Fibroblast of mammary gland (primary cell): ENCODE measurements around the gene CACNA1E.
A peak's percentile ranks its signal among the peaks of the same experiment; 100 is the strongest.

ENCODE experiments used
- DNase-seq: peaks from one replicate; pipeline ENCODE4 v3.0.0-alpha.2; 2010; ENCODE audit warnings: low read depth
- H3K4me3 ChIP-seq: 2 replicates; pipeline ENCODE4 v1.5.1; 2011; ENCODE audit warnings: low read depth, mild to moderate bottlenecking, low read length, moderate library complexity; ENCODE audit not compliant: control insufficient read depth
- CTCF ChIP-seq: conservative IDR thresholded peaks from 2 replicates; pipeline ENCODE4 v1.5.1; 2011; ENCODE audit warnings: low read depth, low read length, inconsistent platforms; ENCODE audit not compliant: control insufficient read depth, insufficient read depth

CACNA1E gene

GRCh38 chr1:181482001-181482430, 1.3 kb upstream of the CACNA1E start:
- TF ChIP-seq CTCF: no peak
- H3K4me3 ChIP-seq: no peak overlapping the region
- no peak for DNase-seq

- no peak overlapping the region for H3K4me3 ChIP-seq
- DNase-seq: peak; percentile 4
- no peak for TF ChIP-seq CTCF
Observed at GRCh38 chr1:181482521-181483284, 614 bp upstream of the CACNA1E start.

GRCh38 chr1:181484821-181485220, 1.5 kb downstream of the CACNA1E start:
- H3K4me3 ChIP-seq: no peak overlapping the region
- TF ChIP-seq CTCF: no peak
- DNase-seq: no peak

GRCh38 chr1:181485287-181486097, 2.2 kb downstream of the CACNA1E start:
- no peak overlapping the region for H3K4me3 ChIP-seq
- DNase-seq: no peak
- TF ChIP-seq CTCF: no peak

- TF ChIP-seq CTCF: no peak
- no peak for DNase-seq
- no peak overlapping the region for H3K4me3 ChIP-seq
Observed at GRCh38 chr1:181486098-181486420, 2.7 kb downstream of the CACNA1E start.

- peak; percentile 6 for DNase-seq
- TF ChIP-seq CTCF: no peak
- no peak overlapping the region for H3K4me3 ChIP-seq
Observed at GRCh38 chr1:181488866-181489265, 5.5 kb downstream of the CACNA1E start.
